GM18511 (cell line): ENCODE measurements around the gene AGPAT3.

Experiments
- ATAC-seq: cut with Tn5 transposase; IDR thresholded peaks from one replicate; pipeline ENCODE4 v1.9.1; 2021; ENCODE audit warnings: mild to moderate bottlenecking, moderate library complexity; ENCODE audit not compliant: unreplicated experiment

AGPAT3 gene

GRCh38 chr21:43934716-43935705 is 70.0 kb downstream of the AGPAT3 start:
- no peak for ATAC-seq

- no peak for ATAC-seq
Measured at GRCh38 chr21:43935711-43936110, 70.7 kb downstream of the AGPAT3 start.

DNA sequence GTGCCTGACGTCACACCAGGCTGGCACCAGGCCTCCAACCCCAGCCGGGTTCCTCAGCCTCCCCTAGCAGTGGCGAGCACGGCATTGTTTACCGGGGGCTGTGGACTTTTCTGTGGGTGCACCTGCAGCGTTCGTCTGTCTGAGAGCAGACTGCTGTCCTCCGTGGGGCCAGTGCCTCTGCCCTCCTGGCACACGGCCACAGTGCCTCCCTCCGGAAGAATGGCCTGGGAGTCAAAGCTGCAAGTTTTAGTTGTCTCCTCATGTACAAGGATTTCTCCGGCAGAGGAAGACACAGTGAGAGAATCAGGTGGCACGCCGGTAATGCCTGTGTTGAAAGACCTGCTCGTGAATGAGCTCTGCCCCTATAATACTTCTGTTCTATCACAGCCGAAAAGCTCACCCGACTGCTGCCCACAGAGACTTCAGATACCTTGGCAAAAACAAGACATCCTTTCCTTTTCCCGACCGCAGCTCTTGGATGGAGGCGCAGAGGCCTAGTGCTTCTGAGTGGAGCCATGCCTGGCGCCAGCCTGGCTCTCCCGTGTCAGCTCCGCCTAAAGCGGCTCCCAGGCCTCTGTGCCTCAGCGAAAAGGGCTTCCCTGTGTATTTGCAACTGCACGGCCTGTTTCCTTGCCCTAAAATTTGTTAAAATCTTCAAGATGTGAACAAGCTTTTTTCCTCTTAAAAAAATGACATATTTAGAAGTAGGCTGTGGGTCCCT is 71.4 kb downstream of the AGPAT3 start:
- ATAC-seq: no peak

- ATAC-seq: no peak
Measured at GRCh38 chr21:43937051-43937832, 72.2 kb downstream of the AGPAT3 start.

GRCh38 chr21:43937891-43938309 is 72.9 kb downstream of the AGPAT3 start:
- no peak for ATAC-seq

DNA sequence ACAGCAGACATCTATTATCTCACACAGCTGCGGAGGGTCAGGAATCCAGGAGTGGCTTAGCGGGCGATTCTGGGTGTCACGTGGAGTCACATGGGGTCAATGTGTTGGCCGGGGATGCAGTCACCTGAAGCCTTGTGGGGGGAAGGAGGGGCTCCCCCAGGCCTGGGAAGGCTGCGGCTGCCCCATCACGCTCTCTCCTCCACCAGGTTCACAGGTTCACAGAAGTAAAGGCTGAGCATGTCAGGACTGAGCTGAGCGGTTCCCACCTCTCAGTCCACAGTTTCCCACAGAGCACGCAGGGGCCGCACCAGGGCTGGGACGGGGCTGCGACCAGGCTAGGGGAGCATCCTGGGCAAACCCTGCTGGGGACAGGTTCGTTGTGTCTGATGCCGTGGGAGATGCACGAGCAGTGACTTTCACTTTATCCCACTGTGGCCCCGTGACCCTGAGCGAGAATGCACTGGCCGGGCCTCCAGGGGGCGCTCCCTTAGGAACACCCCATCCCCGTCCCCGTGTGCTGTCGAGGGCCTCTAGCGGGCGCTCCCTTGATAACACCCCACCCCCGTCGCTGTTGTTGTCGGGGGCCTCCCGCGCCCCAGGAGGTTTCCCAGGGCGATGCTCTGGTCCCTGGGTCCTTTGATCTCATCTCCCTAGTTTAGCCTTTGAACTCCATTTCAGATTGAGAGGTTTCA is 73.9 kb downstream of the AGPAT3 start:
- ATAC-seq: peak; percentile 84

GRCh38 chr21:43939443-43940328 is 74.7 kb downstream of the AGPAT3 start:
- no peak for ATAC-seq

GRCh38 chr21:43940329-43941050 is 75.5 kb downstream of the AGPAT3 start:
- ATAC-seq: no peak

- no peak for ATAC-seq
Measured at GRCh38 chr21:43942201-43942600, 77.2 kb downstream of the AGPAT3 start.

- no peak for ATAC-seq
Measured at GRCh38 chr21:43942621-43943020, 77.6 kb downstream of the AGPAT3 start.

DNA sequence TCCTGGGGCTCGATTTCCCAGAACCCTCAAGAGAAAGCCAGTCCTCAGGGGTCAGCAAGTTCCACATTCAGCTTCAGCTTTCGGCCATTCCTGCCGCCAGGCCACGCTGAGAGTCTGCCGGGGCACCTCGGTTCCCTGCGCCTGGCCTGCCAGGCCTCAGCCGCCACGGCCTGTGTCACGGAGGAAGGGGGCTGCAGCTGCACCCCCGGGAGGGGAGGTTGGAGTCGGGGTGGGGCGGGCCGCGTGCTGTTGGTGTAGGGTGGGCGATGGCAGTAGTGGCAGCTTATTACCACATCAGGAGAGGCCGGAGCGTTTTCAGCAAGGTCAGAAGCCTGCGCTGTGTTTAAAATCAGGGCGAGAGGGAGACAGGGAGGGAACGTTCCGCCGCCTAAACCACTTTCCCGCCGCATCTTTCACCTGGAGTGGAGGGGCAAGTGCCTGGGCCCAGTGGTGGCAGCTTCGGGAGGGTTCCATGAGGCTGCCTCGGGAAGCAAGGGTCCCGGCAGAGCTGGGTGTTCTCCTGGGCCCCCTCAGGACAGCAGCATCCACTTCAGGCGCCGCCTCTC is 78.6 kb downstream of the AGPAT3 start:
- no peak for ATAC-seq

DNA sequence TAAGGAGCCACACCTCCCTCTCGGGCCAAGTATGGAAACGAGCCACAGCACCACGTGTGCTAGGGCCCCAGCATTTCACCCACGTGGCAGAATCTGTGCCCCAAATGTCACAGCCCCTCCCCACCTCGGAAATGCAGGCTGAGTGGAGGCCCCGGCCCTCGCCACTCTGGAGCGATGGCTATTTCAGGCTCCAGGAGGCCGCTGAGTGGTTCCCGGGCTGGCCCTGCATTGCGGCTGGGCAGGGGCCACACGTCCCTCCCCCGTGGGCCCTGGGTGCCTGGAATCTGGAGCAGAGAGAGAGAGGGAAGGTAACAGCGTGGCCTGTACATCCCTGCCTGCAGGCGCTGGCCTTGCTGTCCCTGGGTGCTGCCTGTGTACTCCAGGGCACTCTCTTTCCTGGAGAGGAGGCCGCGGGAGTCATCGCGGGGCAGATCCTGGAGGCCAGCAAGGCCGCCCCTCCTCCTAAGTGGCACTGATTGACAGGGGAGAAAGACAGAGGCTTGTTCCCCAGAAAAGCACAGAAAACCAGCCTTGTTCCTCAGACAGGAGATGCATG is 79.1 kb downstream of the AGPAT3 start:
- no peak for ATAC-seq

DNA sequence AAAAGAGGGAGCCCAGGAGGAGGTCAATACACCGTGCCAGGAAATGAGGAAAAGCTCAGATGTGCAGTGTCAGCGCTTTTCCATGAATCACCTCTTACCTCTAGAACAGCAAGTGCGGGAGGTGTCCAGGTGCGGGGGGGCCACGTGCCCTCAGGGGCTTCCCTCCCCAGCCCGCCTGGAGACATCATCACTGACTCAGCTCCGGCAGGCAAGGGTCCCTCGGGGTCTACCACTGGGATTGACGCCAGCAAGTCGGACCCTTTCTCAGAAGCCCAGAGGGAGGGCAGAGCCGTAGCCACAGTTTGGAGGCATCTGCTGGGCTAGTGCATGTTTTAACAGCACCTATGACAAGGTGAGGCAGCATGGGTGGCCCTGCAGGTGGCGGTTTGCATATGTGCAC is 79.7 kb downstream of the AGPAT3 start:
- ATAC-seq: no peak

DNA sequence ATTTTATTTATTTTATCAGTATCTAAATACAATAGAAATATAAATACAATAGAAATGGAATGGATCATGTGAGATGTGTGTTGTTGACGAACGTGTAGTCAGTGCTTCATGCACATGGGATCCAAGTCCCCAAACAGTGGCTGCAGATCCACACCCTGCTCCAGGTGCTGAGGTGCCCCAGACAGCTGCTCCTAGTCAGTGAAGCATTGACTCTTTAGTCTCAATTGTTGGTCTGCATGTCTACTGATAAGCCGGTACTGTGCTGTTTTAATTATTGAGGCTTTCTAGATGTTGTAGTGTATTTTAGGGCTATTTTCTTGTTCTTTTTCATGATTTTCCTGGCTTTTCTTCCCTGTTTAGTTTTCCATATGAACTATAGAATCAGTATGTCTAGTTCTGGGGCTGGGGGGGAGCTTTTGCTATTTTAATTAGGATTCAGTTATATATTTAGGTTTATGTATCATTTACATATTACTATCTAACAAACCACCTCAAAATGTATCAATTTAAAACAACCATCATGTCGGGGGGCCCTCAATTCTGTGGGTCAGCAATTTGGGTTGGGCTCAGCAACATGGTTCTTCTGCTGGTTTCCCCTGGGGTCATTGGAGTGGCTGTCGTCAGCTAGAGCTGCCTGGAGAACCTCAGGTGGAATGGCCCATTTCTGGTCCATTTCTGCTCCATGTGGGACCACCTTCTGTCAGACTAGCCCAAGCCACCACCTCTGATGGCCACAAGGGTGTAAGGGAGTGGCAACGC is 83.9 kb downstream of the AGPAT3 start:
- ATAC-seq: no peak

GRCh38 chr21:43949499-43950208 is 84.6 kb downstream of the AGPAT3 start:
- ATAC-seq: no peak

GRCh38 chr21:43950481-43950880 is 85.5 kb downstream of the AGPAT3 start:
- ATAC-seq: no peak

DNA sequence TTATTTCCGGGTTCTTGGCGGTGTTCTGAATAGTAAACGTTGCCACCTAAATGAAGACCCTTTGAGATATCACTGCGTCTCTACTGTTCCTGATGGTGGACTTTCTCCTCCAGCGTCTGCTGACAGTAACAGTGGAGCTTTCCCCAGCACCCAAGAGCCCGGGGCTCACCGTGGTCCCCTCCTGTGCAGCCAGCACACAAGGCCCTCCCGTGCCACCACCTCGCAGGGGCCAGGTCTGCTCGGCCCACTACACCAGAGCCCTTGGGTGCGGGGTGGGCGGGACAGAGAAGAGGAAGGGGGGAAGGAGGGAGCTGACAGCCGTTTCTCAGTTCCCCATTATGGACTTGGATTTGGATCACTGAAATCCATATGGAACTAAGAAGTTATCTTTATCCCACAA is 85.9 kb downstream of the AGPAT3 start:
- ATAC-seq: no peak
